Astrocyte of the spinal cord (primary cell): ENCODE data around the gene TAX1BP1.

Source experiments
- DNase-seq: peaks from one replicate; pipeline ENCODE4 v3.0.0; 2011; ENCODE audit warnings: low read depth, low spot score
- H3K4me3 ChIP-seq: 2 replicates; pipeline ENCODE4 v1.5.1; 2011; ENCODE audit warnings: low read depth, mild to moderate bottlenecking, low read length, moderate library complexity
- in situ Hi-C: cut with HindIII; loops from 2 replicates; pipeline ENCODE4 v1.10.0; 2017; ENCODE audit warnings: low sequenced_read_pairs
- TF ChIP-seq, protein P1 (sequence below): IDR thresholded peaks from 2 replicates; pipeline ENCODE4 v1.5.1; 2012; ENCODE audit warnings: low read depth, mild to moderate bottlenecking, low read length, inconsistent platforms

Gene TAX1BP1

DNA sequence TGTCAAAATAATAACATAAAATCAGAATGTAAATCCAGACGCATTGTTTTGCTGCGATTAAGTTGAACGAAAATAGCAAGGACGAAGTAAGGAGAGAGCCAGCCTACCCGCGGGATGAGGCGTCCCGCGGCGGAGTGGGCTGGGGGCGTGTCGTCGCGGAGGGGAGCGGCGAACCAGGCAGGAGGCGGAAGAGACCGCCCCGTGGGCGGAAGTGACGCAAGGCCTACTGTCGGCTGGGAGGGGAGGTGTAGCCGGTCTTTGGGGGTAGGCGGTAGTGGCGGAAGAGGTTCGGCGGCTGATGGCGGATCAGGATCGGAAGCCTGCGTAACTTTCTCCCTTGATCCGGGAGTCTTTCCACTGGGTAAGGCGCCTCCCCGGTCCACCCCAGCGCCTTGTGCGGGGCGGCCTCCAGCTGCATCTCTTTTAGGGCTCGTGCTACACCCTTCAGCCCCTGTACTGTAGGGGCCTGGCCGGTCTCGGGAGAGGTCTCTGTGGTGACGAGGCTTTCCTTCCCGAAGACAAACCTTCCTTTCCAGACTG is at the start of gene TAX1BP1:
TAX1BP1 (plus strand) TSS at position 254 of the 540 bp plus-strand sequence. CDS start 8,363 bp downstream, outside the sequence.
- peak within 1 kb of the TSS; percentile 94 for H3K4me3 ChIP-seq
- TF ChIP-seq, protein P1, sequence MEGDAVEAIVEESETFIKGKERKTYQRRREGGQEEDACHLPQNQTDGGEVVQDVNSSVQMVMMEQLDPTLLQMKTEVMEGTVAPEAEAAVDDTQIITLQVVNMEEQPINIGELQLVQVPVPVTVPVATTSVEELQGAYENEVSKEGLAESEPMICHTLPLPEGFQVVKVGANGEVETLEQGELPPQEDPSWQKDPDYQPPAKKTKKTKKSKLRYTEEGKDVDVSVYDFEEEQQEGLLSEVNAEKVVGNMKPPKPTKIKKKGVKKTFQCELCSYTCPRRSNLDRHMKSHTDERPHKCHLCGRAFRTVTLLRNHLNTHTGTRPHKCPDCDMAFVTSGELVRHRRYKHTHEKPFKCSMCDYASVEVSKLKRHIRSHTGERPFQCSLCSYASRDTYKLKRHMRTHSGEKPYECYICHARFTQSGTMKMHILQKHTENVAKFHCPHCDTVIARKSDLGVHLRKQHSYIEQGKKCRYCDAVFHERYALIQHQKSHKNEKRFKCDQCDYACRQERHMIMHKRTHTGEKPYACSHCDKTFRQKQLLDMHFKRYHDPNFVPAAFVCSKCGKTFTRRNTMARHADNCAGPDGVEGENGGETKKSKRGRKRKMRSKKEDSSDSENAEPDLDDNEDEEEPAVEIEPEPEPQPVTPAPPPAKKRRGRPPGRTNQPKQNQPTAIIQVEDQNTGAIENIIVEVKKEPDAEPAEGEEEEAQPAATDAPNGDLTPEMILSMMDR, result no peak
- in situ Hi-C loops, result no loop called here
- DNase-seq, result peak; percentile 95

DNA sequence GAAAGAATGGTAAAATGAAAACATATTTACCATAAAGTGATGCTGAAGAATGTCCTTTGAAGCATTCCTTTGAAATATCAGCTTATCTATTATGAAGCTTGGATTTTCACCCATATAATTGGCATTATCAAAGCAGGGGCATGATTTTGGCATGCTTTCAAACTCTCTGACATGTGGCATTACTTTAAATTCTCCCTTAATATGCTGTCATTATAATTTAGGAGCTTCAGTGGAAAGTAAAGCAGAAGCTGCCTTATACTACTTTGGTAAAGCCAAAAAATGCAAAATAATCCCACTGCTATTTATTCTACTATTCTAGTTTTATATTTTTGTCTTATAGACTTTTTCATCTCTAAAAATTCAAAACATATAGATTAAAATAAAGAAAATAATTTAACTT is 49.3 kb upstream of the TAX1BP1 start:
- TF ChIP-seq, protein P1, result no peak
- no peak for DNase-seq
- no peak overlapping the region for H3K4me3 ChIP-seq
- in situ Hi-C loops, result no loop called here

DNA sequence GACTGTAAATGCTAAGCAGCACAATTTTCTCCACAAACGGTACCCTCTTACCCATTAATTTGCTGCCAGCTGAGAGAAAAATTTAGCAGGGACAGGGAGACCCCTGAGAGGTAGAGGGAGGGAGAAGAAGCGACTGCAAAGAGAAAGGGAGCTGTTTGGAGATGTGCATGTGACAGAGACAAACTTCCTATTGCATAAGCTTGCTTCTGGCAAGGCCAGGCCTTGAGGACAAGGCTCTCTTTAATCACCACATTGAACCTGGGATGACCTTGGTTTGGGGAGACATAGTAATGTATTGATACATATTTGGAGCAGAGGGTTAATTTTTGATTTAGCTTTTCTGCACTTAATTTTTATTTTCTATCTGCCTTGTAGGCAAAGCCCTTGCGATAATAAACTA is 46.2 kb upstream of the TAX1BP1 start:
- TF ChIP-seq, protein P1, result no peak
- no peak for DNase-seq
- in situ Hi-C loops, result no loop called here
- no peak overlapping the region for H3K4me3 ChIP-seq

DNA sequence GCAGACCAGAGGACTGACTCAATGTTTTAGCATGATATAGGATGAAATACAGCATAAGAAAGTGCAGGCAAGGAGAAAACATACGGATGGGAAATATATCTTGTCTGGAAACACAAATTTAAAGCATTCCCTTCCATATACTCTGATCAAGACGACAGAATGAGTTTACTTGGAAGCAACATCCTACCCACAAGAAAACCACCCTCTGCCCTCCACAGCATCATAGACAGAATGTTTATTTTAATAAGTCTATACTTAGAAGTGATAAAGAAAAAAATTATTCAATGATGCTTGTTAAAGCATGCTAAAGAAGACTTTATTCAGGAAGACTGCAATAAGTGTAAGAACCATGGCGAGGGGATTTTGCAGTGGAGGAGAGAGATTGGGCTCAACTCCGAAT is 44.9 kb upstream of the TAX1BP1 start:
- H3K4me3 ChIP-seq, result no peak overlapping the region
- in situ Hi-C loops, result no loop called here
- no peak for DNase-seq
- TF ChIP-seq, protein P1, result no peak

DNA sequence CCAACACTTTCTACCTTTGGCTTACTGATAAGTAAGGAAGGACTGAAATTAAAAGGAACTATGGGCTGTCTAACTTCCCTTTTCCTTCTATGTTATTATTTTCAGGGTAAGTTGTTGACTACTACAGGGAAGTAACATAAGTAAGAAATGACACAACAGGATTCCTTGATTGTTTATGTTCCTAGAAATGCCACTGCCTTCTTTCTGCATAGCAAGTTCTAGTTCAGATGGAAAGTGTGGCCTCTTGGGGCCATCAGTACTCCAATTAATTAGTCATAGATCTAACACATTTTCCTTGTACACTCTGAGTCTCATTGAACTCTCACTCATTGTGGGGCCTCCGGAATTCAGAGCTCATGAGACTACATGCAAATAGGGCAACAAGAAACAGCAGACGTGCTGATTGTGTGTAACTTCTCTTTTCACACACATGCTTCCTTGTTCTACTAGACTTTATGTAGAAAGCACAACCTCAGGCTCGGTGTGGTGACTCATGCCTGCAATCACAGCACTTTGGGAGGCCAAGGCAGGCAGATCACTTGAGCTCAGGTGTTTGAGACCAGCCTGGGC is 42.0 kb upstream of the TAX1BP1 start:
- in situ Hi-C loops, result no loop called here
- TF ChIP-seq, protein P1, result no peak

DNA sequence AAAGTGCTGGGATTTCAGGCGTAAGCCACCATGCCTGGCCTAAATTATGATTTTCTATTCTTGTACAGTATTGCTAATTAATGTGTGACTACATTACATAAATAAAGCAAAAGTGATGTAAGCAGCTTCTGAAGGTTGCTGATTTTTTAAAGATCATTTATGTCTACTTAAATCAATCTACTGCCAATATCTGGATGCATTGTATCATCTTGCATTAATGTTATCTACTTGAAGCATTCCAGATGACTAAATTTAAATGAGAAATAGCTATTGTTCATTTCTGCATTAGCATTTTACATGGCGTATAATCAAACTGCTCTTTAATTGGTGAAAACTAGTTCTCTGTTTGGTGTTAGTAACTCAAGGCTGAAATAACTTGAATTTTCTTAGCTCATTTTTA is 40.2 kb upstream of the TAX1BP1 start:
- no peak for DNase-seq
- in situ Hi-C loops, result no loop called here
- no peak overlapping the region for H3K4me3 ChIP-seq
- TF ChIP-seq, protein P1, result no peak

More for the DNA sequence above, 42.0 kb upstream of the TAX1BP1 start:
- DNase-seq, result no peak
- H3K4me3 ChIP-seq, result no peak overlapping the region
